Measurements from ENCODE around the gene ASPSCR1. TPM values are rescaled to one million over a fixed set of nuclear protein-coding genes. Genes with fewer than 3 reads are reported as not detected.

Gene ASPSCR1
- total RNA-seq, 2 experiments from 2014 or later = 77.8 to 89.1 TPM

DNA sequence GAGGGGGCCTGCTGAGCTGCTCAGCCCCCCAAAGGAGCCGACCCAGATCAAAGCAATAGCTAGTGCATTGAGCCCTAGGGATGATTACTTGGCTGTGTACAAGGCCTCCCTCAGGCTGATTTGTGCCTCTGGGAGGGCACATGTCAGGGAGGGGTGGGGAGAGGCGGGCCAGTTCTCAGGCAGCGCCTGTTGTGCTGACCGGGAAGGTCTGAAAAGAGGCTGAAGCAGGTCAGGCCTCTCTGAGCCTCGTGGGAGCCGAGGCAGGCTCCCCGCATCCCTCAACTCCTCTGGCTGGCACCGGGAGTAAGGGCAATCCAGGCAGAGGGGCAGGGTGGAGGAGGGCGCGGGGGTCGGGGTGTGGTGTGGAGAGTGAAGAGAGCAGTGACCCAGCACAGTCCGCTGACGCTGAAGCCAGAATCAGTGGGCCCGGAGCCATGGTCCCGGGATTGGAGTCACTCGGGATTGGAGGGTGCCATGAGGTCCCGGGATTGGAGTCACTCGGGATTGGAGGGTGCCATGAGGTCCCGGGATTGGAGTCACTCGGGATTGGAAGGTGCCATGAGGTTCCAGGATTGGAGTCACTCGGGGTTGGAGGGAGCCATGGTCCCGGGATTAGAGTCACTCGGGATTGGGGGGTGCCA lies 57.1 kb downstream of the ASPSCR1 start:
- TF ChIP-seq, protein P1, sequence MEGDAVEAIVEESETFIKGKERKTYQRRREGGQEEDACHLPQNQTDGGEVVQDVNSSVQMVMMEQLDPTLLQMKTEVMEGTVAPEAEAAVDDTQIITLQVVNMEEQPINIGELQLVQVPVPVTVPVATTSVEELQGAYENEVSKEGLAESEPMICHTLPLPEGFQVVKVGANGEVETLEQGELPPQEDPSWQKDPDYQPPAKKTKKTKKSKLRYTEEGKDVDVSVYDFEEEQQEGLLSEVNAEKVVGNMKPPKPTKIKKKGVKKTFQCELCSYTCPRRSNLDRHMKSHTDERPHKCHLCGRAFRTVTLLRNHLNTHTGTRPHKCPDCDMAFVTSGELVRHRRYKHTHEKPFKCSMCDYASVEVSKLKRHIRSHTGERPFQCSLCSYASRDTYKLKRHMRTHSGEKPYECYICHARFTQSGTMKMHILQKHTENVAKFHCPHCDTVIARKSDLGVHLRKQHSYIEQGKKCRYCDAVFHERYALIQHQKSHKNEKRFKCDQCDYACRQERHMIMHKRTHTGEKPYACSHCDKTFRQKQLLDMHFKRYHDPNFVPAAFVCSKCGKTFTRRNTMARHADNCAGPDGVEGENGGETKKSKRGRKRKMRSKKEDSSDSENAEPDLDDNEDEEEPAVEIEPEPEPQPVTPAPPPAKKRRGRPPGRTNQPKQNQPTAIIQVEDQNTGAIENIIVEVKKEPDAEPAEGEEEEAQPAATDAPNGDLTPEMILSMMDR (conservative IDR thresholded peaks at IDR 0.05; ENCODE audit: low read length) = no peak
- no peak for TF ChIP-seq EZH2phosphoT487 (IDR thresholded peaks at IDR 0.05; ENCODE audit: borderline replicate concordance, low read depth, low read length)
- intact Hi-C loops (cut with micrococcal nuclease; ENCODE audit: unreplicated experiment) = loop anchor here (5.0 kb wide), 2 partner anchors 162 to 173 kb away; partner anchors contain the start of gene ARHGDIA
- Histone ChIP-seq H3K9me3 (ENCODE audit: low read length) (no peaks in the 10 kb centered on the region), H3K36me3 (ENCODE audit: insufficient read depth, low read length) (no peaks in the 10 kb centered on the region), H3K79me2 (ENCODE audit: insufficient read depth, low read depth, low read length) (no peaks in the 10 kb centered on the region), H3K9me2 (ENCODE audit: insufficient read depth, low read length) (no peaks in the 10 kb centered on the region), H2AFZ (ENCODE audit: low read length) (no peak overlapping the region), H3K4me3 (ENCODE audit: low read depth, low read length, poor library complexity, severe bottlenecking) (no peak overlapping the region), H3K27ac (ENCODE audit: low read depth, low read length, poor library complexity, severe bottlenecking) (no peak overlapping the region), H3K4me1 (ENCODE audit: insufficient read depth, low read length, poor library complexity, severe bottlenecking) (peaks cover 31% of the 10 kb centered on the region), H3K4me2 (ENCODE audit: low read length) (no peak overlapping the region), H4K20me1 (ENCODE audit: insufficient read depth, low read length) (0 out of 2 replicates have a peak, but pooled peaks cover 5% of the 10 kb centered on the region)
- CTCF ChIA-PET (ENCODE audit: unreplicated experiment) = interaction anchor here (0.6 kb wide), 1 partner anchor 13 kb away, joined by 4 read pairs; no protein-coding TSS in a partner anchor
- DNase-seq (ENCODE audit: low spot score) = no peak
- POLR2A ChIA-PET = interaction anchor here (1.2 kb wide), 1 partner anchor 12 kb away, joined by 4 read pairs; the partner anchor contains the start of genes CENPX and LRRC45
- BruUV-seq (replicated peaks) = no TSS peak

DNA sequence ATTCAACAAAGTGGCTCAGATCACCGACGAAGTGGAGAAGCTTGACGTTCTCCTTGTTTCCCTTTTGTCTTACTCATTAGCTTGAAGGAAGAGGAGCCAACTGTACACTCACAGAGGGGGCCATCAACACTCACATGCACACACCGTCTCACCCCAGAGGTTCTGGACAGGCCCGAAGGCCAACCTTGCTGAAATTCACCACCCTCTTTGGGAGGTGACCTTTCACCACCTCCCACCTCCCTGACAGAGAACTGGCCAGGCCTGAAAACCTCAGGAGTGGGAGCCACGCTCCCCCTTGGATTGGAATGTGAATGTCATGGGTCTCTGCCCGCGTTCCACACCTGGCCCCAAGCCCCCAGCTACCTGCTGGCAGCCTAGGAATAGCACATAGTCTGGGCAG lies 58.1 kb downstream of the ASPSCR1 start:
- Histone ChIP-seq H3K79me2 (ENCODE audit: insufficient read depth, low read depth, low read length) (no peaks in the 10 kb centered on the region), H4K20me1 (ENCODE audit: insufficient read depth, low read length) (0 out of 2 replicates have a peak, but pooled peaks cover 5% of the 10 kb centered on the region), H3K4me1 (ENCODE audit: insufficient read depth, low read length, poor library complexity, severe bottlenecking) (peaks cover 27% of the 10 kb centered on the region), H2AFZ (ENCODE audit: low read length) (no peak overlapping the region), H3K9me2 (ENCODE audit: insufficient read depth, low read length) (no peaks in the 10 kb centered on the region), H3K36me3 (ENCODE audit: insufficient read depth, low read length) (no peaks in the 10 kb centered on the region), H3K27ac (ENCODE audit: low read depth, low read length, poor library complexity, severe bottlenecking) (no peak overlapping the region), H3K4me2 (ENCODE audit: low read length) (no peak overlapping the region), H3K4me3 (ENCODE audit: low read depth, low read length, poor library complexity, severe bottlenecking) (no peak overlapping the region), H3K9me3 (ENCODE audit: low read length) (no peaks in the 10 kb centered on the region)
- intact Hi-C loops (cut with micrococcal nuclease; ENCODE audit: unreplicated experiment) = loop anchor here (5.0 kb wide), 1 partner anchor 163 kb away; the partner anchor contains the start of gene ARHGDIA
- DNase-seq (ENCODE audit: low spot score) = no peak
- TF ChIP-seq, protein P1 (conservative IDR thresholded peaks at IDR 0.05; ENCODE audit: low read length) = no peak
- no peak for TF ChIP-seq EZH2phosphoT487 (IDR thresholded peaks at IDR 0.05; ENCODE audit: borderline replicate concordance, low read depth, low read length)
- ChIA-PET CTCF (ENCODE audit: unreplicated experiment) (interaction anchor here (0.6 kb wide), 1 partner anchor 89 kb away, joined by 3 read pairs; no protein-coding TSS in a partner anchor), POLR2A (interaction anchor here (1.2 kb wide), 1 partner anchor 13 kb away, joined by 4 read pairs; the partner anchor contains the start of genes CENPX and LRRC45)
- BruUV-seq (replicated peaks) = no TSS peak
